Mesothelial cell of epicardium (in vitro differentiated cells): ENCODE results near the gene SETBP1. TPM values are rescaled to one million over a fixed set of nuclear protein-coding genes. Genes with fewer than 3 reads are reported as not detected.

Source experiments
- DNase-seq, 2 experiments: peaks; one replicate each; pipeline ENCODE4 v3.0.0; 2021; ENCODE audit warnings: low spot score in 2 of 2; ENCODE audit not compliant: unreplicated experiment in 2 of 2
- H3K27ac Mint-ChIP-seq: 2 replicates; pipeline ENCODE4 v1.8.0; 2021; ENCODE audit warnings: mixed read lengths
- H3K27me3 Mint-ChIP-seq: 2 replicates; pipeline ENCODE4 v1.8.0; 2021; ENCODE audit warnings: low read depth, mixed read lengths
- H3K36me3 Mint-ChIP-seq: 2 replicates; pipeline ENCODE4 v1.8.0; 2021; ENCODE audit warnings: mixed read lengths
- H3K4me1 Mint-ChIP-seq: 2 replicates; pipeline ENCODE4 v1.8.0; 2021; ENCODE audit warnings: mixed read lengths
- H3K4me3 Mint-ChIP-seq: 2 replicates; pipeline ENCODE4 v1.8.0; 2021; ENCODE audit warnings: mild to moderate bottlenecking, moderate library complexity, mixed read lengths
- H3K9me3 Mint-ChIP-seq: 2 replicates; pipeline ENCODE4 v1.8.0; 2021; ENCODE audit warnings: mixed read lengths
- total RNA-seq: library from RNA; stranded (reverse); gene quantifications from 3 replicates; pipeline ENCODE4 v1.2.1, GENCODE V29; 2021
- TF ChIP-seq, protein P1 (sequence below): fragments of 200-600 bp; sonication (generic); IDR thresholded peaks from one replicate; pipeline ENCODE4 v1.5.0; 2021; ENCODE audit warnings: antibody characterized with exemption; ENCODE audit not compliant: unreplicated experiment

Gene SETBP1
- total RNA-seq, 1 donor from 2014 or later: 47.7 TPM

DNA sequence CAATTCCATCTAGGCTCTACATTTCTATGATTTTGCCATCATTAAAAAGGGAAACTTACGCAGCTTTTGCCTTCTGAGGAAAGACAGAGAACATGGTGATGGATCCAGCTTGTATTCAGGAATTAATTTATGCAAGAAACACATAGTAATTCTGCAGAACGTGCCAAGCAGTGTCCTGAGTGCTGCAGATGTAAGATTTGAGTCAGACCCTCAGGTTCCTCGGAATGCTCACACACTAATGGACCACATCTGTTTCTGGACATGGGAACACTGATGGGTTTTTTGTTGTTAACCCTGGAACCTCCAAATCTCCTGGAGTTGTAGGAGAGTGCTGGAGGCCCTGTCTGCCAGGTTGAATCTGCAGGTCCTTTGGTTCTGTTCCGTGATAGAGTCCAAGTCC is 132.9 kb downstream of the SETBP1 start:
- Mint-ChIP-seq H3K4me3 (no peak overlapping the region), H3K36me3 (peaks cover 6% of the 10 kb centered on the region), H3K27ac (no peak overlapping the region), H3K27me3 (no peaks in the 10 kb centered on the region), H3K4me1 (peaks cover 23% of the 10 kb centered on the region), H3K9me3 (no peaks in the 10 kb centered on the region)
- TF ChIP-seq, protein P1, sequence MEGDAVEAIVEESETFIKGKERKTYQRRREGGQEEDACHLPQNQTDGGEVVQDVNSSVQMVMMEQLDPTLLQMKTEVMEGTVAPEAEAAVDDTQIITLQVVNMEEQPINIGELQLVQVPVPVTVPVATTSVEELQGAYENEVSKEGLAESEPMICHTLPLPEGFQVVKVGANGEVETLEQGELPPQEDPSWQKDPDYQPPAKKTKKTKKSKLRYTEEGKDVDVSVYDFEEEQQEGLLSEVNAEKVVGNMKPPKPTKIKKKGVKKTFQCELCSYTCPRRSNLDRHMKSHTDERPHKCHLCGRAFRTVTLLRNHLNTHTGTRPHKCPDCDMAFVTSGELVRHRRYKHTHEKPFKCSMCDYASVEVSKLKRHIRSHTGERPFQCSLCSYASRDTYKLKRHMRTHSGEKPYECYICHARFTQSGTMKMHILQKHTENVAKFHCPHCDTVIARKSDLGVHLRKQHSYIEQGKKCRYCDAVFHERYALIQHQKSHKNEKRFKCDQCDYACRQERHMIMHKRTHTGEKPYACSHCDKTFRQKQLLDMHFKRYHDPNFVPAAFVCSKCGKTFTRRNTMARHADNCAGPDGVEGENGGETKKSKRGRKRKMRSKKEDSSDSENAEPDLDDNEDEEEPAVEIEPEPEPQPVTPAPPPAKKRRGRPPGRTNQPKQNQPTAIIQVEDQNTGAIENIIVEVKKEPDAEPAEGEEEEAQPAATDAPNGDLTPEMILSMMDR: no peak
- DNase-seq: no peak

DNA sequence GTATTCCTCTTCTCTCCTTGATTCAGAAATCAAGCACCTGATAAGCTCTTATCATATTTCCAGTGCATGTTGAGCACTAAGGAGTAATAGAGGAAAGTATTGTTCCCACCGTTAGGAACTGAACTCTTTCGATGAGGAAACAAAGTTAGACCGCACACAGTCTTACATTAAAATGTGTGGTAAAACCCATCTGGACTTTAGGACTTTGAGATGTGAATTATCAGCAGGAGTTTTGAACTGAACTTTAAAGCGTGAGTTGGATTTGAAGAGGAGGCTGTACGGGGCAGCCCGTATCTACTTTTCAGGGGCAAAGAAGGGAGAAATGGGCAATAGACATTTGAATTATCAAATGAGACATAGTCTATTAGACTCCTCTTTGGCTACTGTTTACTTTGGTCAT is 134.4 kb downstream of the SETBP1 start:
- no peak overlapping the region for H3K4me3 Mint-ChIP-seq
- no peaks in the 10 kb centered on the region for H3K27me3 Mint-ChIP-seq
- no peak overlapping the region for H3K27ac Mint-ChIP-seq
- H3K4me1 Mint-ChIP-seq: peaks cover 35% of the 10 kb centered on the region
- DNase-seq: no peak
- TF ChIP-seq, protein P1: no peak
- H3K36me3 Mint-ChIP-seq: peaks cover 8% of the 10 kb centered on the region
- H3K9me3 Mint-ChIP-seq: no peaks in the 10 kb centered on the region

DNA sequence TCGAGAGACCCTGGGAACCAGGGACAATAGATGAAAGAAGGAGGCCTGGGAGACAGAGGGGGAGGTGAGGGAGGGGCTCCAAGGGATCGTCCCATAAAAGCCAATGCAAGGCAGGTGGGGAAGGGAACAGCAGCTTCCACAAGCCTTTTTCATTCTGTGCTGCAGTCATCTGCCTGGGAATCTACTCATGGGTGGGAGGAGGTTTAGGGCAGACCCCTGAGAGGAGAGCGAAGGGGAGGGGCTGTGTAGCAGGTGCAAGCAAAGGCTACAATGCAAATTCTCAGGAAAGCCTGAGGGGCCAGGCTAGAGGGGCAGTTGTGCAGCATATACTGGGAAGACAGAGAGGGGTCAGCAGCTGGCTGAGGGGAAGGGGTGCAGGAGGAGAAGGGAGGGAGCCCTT is 135.4 kb downstream of the SETBP1 start:
- H3K9me3 Mint-ChIP-seq: no peaks in the 10 kb centered on the region
- no peak for DNase-seq
- no peaks in the 10 kb centered on the region for H3K27me3 Mint-ChIP-seq
- H3K27ac Mint-ChIP-seq: no peak overlapping the region
- no peak overlapping the region for H3K4me3 Mint-ChIP-seq
- peaks cover 5% of the 10 kb centered on the region for H3K36me3 Mint-ChIP-seq
- peaks cover 35% of the 10 kb centered on the region for H3K4me1 Mint-ChIP-seq
- TF ChIP-seq, protein P1: no peak

DNA sequence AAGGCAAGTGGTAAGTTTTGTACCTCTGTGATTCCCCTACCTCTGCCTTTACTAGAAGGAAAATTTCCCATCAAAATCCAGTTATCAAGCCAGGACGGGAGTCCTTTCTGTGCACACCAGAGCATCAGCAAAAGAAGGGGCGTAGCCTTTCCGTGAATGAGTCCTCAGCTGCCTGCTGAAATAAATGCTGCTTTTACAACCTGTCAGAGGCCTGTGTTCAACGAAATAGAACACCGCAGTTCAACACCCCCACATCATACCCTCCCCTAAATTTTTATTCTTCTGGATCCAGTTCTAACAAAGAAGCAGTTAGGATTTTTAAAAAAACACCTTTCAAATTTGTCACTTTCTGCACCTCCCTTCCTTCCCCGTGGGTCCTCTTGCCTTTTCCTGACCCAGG is 135.8 kb downstream of the SETBP1 start:
- Mint-ChIP-seq H3K36me3 (peaks cover 2% of the 10 kb centered on the region), H3K4me3 (no peak overlapping the region), H3K4me1 (peaks cover 35% of the 10 kb centered on the region), H3K9me3 (no peaks in the 10 kb centered on the region), H3K27ac (no peak overlapping the region), H3K27me3 (no peaks in the 10 kb centered on the region)
- DNase-seq: no peak
- TF ChIP-seq, protein P1: no peak

DNA sequence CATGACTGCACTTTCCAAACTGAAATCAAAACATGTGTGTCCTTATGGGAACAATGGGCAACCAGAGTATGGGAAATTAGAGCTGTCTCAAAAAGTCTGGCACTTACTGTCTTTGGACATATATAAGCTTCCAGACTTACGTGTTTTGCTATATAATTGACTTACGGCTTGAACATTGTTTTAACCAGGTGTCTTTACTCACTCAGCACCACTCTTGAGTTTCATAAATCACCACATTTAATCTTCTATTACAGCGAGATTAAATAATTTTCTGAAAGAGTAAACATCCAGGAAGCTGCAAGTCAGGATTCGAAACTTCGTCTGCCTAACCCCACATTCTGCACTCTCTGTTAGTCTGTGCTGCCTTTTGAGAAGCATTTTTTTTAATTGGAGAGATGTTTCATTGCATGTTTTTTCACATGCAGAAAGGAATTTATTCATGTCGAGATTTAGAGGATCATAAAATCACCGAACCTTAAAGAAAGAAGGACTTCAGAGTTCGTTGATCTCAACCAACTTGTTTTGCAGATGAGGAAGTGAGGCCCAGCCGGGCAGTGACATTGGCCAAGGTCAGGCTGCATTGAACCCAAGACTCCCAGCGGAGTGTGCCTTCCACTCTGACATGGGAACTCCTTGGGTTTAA is 137.3 kb downstream of the SETBP1 start:
- H3K9me3 Mint-ChIP-seq: no peaks in the 10 kb centered on the region
- H3K27ac Mint-ChIP-seq: no peak overlapping the region
- TF ChIP-seq, protein P1: no peak
- peaks cover 2% of the 10 kb centered on the region for H3K36me3 Mint-ChIP-seq
- no peak overlapping the region for H3K4me3 Mint-ChIP-seq
- H3K4me1 Mint-ChIP-seq: peaks cover 35% of the 10 kb centered on the region
- H3K27me3 Mint-ChIP-seq: no peaks in the 10 kb centered on the region
- no peak for DNase-seq
